ENCODE results near the gene SFXN4. TPM values are rescaled to one million over a fixed set of nuclear protein-coding genes. Genes with fewer than 3 reads are reported as not detected.
A peak's percentile ranks its signal among the peaks of the same experiment; 100 is the strongest.

The SFXN4 gene
- total and polyA plus RNA-seq, 2 of the 13 experiments (the other 11 are each of a cell fraction or from before 2014, with no cell fraction given) = 47.7 to 64.9 TPM

- peak; percentile 51 for TF ChIP-seq IKZF4 (CRISPR knock-in tag; IDR thresholded peaks at IDR 0.05; ENCODE audit: borderline replicate concordance, low read depth, not compliant biosample characterization)
- TF ChIP-seq MAZ (IDR thresholded peaks at IDR 0.05; ENCODE audit: borderline replicate concordance, low read depth, low read length) = peak; percentile 54; the same call in 1 of the 2 replicates
- peak; percentile 72; the same call in 1 of the 2 replicates for TF ChIP-seq MAZ (CRISPR knock-in tag; IDR thresholded peaks at IDR 0.05; ENCODE audit: low read depth)
- no peak for TF ChIP-seq PCBP2 (optimal IDR thresholded peaks at IDR 0.05; ENCODE audit: low read depth, low read length, poor library complexity, severe bottlenecking)
- no peak for TF ChIP-seq ZNF567 (CRISPR knock-in tag; IDR thresholded peaks at IDR 0.05; ENCODE audit: borderline replicate concordance)
- no peak for TF ChIP-seq CHCHD3 (CRISPR knock-in tag; IDR thresholded peaks at IDR 0.05)
- no peak for TF ChIP-seq ZNF563 (CRISPR knock-in tag; IDR thresholded peaks at IDR 0.05)
- no peak for TF ChIP-seq ZNF121 (CRISPR knock-in tag; IDR thresholded peaks at IDR 0.05)
- TF ChIP-seq ZNF646 (CRISPR knock-in tag; IDR thresholded peaks at IDR 0.05) = no peak
- no peak for TF ChIP-seq ZNF382 (CRISPR knock-in tag; IDR thresholded peaks at IDR 0.05; ENCODE audit: borderline replicate concordance)
- TF ChIP-seq ZNF572 (CRISPR knock-in tag; IDR thresholded peaks at IDR 0.05) = no peak
- no peak for TF ChIP-seq MTF1 (CRISPR knock-in tag; IDR thresholded peaks at IDR 0.05)
- TF ChIP-seq ZFY (CRISPR knock-in tag; IDR thresholded peaks at IDR 0.05) = peak; percentile 95
- peak; percentile 70; the same call in 1 of the 2 replicates for TF ChIP-seq KDM5A (IDR thresholded peaks at IDR 0.05; ENCODE audit: borderline replicate concordance, low read length)
- no peak for TF ChIP-seq ARNT (IDR thresholded peaks at IDR 0.05)
- TF ChIP-seq SAFB2 (CRISPR knock-in tag; IDR thresholded peaks at IDR 0.05; ENCODE audit: borderline replicate concordance, low read depth) = peak; percentile 83; the same call in 1 of the 2 replicates
- TF ChIP-seq PBX2 (CRISPR knock-in tag; IDR thresholded peaks at IDR 0.05) = no peak
- no peak for TF ChIP-seq ZBTB44 (CRISPR knock-in tag; IDR thresholded peaks at IDR 0.05)
- no peak for TF ChIP-seq CBX2 (IDR thresholded peaks at IDR 0.05; ENCODE audit: low read depth, low read length)
- no peak for TF ChIP-seq CBX2 (CRISPR knock-in tag; IDR thresholded peaks at IDR 0.05; ENCODE audit: low read depth)
These were observed 13.0 kb upstream of the SFXN4 start, which contains the start of gene PRDX3 (continued) for GRCh38 chr10:119178372-119179119.
